Stimulated activated CD8-positive, alpha-beta memory T cell treated with anti-CD3 and anti-CD28 coated beads, Interleukin-4, amount 100 ng/mL, for 1 hour (primary cell): ENCODE measurements around the gene EPAS1.

ENCODE experiments used
- DNase-seq, 2 donors: peaks; one replicate each; pipeline ENCODE4 v3.0.0-alpha.2; 2020; ENCODE audit warnings: low read depth in 2 of 2, low spot score in 1 of 2

Gene EPAS1

GRCh38 chr2:46319711-46320110 is 22.5 kb downstream of the EPAS1 start:
- DNase-seq: no peak

DNA sequence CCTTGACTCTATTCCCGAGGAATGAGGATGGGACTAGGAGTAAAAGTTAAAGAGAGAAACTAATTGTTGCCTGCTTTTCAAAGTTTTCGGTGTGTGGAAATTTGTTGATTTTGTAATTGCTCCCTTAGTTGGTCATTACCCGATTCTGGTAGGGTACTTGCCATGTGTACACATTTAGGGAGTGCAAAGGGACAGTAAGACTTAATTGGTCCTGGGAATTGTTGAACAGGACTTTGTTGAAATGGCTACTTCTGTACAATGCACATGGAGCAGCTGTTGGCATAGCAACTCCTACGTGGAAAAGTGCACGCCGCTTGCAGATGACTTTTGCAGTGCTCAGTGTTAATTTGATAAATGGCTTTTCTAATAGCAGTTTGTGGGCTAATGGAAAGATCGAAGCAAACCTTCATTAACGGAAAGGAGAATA is 22.9 kb downstream of the EPAS1 start:
- DNase-seq: no peak

DNA sequence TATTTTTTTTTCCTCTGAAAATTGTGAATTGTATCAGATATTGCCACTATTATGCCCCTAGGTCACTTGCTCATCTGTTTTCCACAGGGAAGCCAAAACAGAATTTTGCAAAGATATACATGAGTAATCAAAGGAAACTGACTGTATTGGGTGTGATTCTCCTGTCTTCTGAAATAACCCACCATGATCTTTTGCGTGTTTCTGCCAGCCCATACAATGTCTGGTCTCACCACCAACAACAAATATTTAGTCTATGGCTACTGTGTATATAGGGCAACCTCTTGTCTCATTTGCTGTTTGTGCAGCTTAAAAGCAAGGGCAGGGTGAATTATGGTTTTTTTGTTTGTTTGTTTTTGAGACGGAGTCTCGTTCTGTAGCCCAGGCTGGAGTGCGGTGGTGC is 26.5 kb downstream of the EPAS1 start:
- no peak for DNase-seq

DNA sequence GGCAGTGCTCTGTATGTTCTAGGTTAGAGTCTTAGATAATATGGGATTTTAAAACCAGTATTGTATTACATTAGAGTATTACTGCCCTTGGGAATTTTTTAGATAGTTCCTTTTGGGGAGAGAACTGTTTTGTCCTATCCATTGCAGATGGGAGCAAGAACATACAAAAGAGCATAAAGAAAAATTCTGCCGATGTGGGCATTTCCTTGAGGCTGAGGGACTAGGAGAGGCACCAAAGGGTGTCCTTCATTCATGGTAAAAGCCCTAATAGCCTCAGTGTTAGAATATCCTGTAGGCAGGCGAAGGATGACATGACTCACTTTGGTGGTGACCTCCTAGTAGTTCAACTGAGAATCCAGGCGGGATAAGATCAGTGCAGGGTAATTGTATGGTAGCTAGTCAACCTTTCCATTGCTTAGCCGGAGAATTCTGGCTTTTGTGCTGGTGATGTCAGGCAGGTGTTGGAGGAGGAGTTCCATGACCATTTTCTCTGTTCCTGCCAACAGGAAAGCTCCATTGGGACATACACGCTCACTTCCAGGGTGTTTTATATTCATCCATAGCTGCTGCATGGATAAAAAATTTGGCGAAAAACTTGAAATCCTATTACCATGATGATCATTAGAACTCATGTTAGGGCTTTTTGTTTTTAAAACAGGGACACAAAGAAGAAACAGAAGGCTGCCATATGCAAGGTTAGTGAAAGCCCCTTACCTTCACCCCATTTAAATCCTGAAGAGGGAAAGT is 28.1 kb downstream of the EPAS1 start:
- no peak for DNase-seq

DNA sequence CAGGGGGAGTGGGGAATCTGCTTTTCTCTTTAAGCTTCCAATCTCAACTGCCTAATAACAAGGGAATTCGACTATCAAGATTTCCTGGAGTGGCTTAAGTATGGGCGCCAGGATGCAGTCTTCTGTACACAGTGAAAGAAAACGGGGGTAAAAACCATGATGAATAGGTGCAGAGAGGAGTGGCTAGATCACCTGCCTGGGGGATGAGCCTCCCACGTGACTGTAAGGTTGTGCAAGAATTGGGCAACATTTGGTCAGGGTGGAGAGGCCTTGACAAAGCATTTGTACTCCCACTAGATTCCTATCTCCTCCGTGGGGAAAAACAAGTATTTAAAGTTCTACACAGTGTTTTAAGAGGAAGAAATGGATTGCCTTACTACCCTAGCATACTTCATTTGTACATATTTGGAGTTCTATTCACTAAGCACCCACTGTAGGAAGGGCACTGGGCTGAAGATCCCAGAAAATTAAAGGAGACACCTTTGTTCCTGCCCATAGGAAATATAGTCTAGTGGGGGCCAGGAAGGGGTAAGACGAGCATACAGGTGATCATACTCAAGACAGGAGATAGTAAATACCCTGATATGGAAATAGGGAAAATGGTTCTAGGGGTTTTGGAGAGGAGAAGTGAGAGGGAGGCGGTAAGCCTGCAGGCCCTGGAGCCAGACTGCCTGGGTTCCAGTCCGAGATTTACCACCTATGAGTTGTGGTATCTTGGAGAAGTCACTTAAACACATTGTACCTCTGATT is 29.2 kb downstream of the EPAS1 start:
- DNase-seq: no peak

GRCh38 chr2:46327627-46328026 is 30.4 kb downstream of the EPAS1 start:
- no peak for DNase-seq

DNA sequence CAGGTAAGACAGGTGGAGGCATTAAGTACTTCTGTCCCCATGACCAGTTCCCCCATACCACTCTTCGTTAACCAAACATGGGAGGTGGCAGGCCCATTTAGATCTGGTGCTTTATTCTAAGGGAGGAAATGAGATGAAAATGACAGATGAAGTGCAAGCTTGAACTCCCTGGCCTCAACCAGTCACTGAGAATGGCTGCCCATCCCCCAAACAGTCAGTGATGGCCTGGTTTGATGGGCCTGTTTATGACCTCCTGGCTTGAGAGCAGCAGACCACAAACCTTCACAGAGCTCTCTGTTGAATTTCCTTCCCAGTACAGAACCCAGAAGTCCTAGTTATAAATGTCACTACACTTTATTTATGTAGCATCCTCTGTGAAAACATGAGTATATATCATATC is 31.1 kb downstream of the EPAS1 start:
- no peak for DNase-seq

DNA sequence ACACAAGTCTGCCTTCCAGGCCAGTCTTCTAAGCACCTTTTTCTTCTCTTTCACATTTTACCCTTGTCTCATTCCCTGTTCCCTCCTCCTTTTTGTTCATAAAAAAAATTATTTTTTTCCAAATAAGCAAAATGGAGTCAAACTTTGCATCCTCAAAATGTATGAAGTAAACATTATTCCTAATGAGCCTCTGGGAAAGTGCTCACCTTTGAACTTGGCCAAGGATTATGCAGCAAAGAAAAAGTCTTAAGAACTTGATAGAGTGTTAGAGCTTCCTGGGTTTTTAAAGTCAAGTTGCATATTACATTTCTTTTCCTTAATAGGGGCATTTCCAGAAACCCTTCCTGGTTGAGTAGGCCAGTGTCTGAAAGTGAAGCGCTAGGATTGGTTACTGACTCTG is 31.6 kb downstream of the EPAS1 start:
- DNase-seq: no peak

DNA sequence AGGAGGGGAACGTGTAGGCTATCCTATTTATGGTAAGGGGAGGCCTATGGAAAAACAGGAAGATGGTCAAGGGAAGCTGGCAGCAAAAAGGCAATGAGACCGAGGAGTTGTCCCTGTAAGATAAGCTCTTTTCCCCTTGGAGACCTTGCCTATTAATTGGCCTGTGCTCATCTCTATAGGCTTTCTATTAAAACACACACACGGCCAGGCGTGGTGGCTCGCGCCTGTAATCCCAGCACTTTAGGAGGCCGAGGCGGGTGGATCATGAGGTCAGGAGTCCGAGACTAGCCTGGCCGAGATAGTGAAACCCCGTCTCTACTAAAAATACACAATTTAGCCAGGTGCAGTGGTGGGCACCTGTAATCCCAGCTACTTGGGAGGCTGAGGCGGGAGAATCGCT is 32.1 kb downstream of the EPAS1 start:
- no peak for DNase-seq

DNA sequence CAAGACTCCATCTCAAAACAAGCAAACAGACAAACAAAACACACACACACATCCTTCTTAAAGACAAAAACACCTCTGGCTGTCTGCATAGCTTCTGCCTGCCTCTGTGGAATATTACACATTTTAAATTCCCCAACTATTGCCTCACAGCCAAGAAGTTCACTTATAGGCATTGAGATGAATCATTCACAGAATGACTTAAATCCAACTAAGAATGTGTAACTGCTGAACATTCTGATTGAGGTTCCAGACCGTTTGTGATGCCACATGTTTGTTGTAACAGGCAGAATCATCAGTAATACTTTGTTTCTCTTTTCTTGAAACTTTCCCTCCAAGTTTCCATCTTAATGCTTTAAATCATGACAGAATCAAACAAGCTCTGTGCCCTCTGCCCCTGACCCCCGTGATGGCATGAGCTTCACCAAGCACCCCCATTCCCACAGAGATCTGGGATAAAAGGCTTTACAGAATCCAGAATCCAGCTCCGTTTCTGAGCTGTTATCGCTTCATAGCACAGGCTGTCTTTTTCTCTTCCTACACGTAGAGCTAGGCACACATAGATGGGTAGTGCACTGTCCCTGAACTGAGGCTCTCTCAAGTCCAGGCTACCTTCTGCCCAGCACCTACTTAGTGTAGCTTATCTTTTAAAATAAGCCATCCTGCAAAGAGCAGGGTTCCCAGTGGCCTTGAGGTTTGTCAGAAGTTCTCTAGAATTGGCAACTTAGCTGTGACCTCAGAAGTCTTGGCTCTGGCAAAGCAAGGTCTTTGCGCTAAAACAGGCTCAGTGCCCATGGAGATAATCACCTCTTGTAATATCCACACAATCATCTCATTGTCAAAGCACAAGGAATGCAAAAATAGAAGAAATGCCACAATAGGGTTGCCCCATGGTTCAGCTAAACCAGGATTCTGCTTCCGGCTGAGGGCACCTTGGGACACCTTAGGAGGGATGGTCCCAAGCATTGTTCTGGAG is 32.9 kb downstream of the EPAS1 start:
- no peak for DNase-seq

GRCh38 chr2:46331109-46331766 is 34.0 kb downstream of the EPAS1 start:
- DNase-seq: no peak

GRCh38 chr2:46332686-46333281 is 35.6 kb downstream of the EPAS1 start:
- no peak for DNase-seq

GRCh38 chr2:46333912-46334311 is 36.7 kb downstream of the EPAS1 start:
- no peak for DNase-seq

GRCh38 chr2:46334389-46335271 is 37.4 kb downstream of the EPAS1 start:
- DNase-seq: no peak

GRCh38 chr2:46335391-46336282 is 38.4 kb downstream of the EPAS1 start:
- no peak for DNase-seq

DNA sequence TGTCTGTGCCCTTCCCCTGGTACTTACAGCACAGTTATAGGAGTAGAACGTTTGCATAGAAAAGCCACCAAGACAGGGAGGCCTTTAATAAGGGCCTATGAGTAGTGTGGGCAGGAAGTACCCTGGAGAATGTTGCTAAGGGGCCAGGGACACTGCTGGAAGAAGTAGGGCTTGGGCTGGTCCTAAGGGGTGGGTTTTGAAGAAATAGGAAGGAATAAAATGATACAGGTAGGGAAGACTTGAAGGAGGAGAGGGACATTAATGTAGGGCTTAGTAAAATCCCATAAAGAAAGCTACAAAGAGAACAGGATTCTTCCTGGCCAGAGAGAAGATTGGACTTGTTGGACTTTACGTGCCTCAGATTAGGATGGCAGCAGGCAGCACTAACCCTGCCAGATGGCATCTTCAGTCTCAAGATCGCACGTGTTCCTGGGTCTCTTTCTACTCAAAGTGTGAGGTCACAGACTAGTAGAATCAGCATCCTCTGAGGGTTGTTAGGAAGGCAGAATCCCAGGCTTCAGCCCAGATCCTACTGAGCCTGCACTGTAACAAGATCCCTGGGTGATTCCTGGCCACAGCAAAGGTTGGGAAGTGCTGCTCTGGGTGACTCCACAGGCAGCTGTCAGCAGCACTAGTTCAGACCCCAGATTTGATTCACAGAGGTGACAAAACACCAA is 39.2 kb downstream of the EPAS1 start:
- DNase-seq: no peak

DNA sequence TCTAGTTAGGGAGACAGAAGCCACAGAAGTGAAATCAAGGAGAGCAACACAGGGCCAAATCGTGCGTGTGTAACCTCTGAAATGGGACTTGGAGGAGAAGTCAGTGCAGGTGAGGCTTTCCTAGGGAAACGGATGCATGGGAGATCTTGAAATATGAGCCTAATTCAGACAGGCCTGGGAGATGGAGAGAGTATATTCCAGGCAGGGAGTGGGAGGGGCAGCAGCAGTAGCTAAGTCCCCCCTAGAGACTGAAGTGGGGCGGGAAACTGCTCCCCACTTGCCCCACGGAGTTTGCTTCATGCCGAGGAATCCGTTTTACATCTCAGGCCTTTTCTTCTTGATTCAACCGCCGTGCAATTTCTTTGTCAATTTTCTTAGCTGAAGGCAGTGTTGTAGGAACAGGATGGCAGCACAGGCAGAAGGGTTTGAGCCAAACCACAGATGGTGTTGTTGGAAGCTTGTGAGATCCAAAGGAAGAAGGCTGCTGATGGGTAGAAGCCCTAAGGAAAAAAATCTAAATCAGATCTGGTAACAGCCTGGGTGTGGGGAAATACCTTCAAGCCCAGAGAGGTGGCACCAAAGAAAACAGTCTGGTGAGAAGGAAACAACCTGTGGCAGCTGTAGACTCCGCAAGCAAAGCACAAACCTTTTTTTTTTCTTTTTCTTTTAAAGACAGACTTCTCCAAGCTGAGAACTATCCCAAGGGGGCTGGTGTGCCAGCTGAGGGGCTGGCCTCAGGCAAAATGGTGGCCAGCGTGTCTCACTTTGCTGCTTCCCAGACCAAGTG is 40.2 kb downstream of the EPAS1 start:
- no peak for DNase-seq
